GM21786 (cell line): Measurements from ENCODE around the gene PLXNA3.
A peak's percentile ranks its signal among the peaks of the same experiment; 100 is the strongest.

ENCODE experiments used
- ATAC-seq: cut with Tn5 transposase; IDR thresholded peaks from one replicate; pipeline ENCODE4 v1.9.1; 2021; ENCODE audit not compliant: unreplicated experiment

The PLXNA3 gene

GRCh38 chrX:154477891-154478477 lies 19.9 kb downstream of the PLXNA3 start:
- no peak for ATAC-seq

- ATAC-seq, result peak; percentile 80
These were observed 20.9 kb downstream of the PLXNA3 start, which contains the start of gene LAGE3 for GRCh38 chrX:154478728-154479622. Gene LAGE3, minus strand, starts transcription at chrX:154479281. Its CDS starts 366 bp downstream, at chrX:154478915.

- no peak for ATAC-seq
These were observed 23.1 kb downstream of the PLXNA3 start for GRCh38 chrX:154481195-154481594.

GRCh38 chrX:154481911-154482601 lies 24.0 kb downstream of the PLXNA3 start:
- ATAC-seq, result no peak

- no peak for ATAC-seq
These were observed 24.7 kb downstream of the PLXNA3 start for GRCh38 chrX:154482786-154483185.

- ATAC-seq, result no peak
These were observed 25.2 kb downstream of the PLXNA3 start for GRCh38 chrX:154483325-154483724.

GRCh38 chrX:154484255-154485149 lies 26.4 kb downstream of the PLXNA3 start:
- no peak for ATAC-seq

- no peak for ATAC-seq
These were observed 27.3 kb downstream of the PLXNA3 start for GRCh38 chrX:154485150-154486051.

GRCh38 chrX:154486052-154486395 lies 27.9 kb downstream of the PLXNA3 start:
- no peak for ATAC-seq

- ATAC-seq, result no peak
These were observed 28.5 kb downstream of the PLXNA3 start, which contains the start of gene UBL4A for GRCh38 chrX:154486396-154487207. Gene UBL4A, minus strand, starts transcription at chrX:154486615. Its CDS starts 31 bp downstream, at chrX:154486584.

- no peak for ATAC-seq
These were observed 29.6 kb downstream of the PLXNA3 start for GRCh38 chrX:154487518-154488290.

- ATAC-seq, result no peak
These were observed 30.4 kb downstream of the PLXNA3 start for GRCh38 chrX:154488336-154489075.

- ATAC-seq, result no peak
These were observed 31.1 kb downstream of the PLXNA3 start for GRCh38 chrX:154489182-154489581.

GRCh38 chrX:154490021-154490413 lies 31.9 kb downstream of the PLXNA3 start:
- peak; percentile 13 for ATAC-seq

GRCh38 chrX:154490414-154491083 lies 32.5 kb downstream of the PLXNA3 start, which contains the start of gene SLC10A3:
Gene SLC10A3, minus strand, starts transcription at chrX:154490629. Its CDS starts 1,689 bp downstream, at chrX:154488940.
- ATAC-seq, result peak; percentile 80

GRCh38 chrX:154494715-154495114 lies 36.6 kb downstream of the PLXNA3 start:
- ATAC-seq, result no peak

- no peak for ATAC-seq
These were observed 37.4 kb downstream of the PLXNA3 start for GRCh38 chrX:154495472-154495922.
